ENCODE measurements around the gene SPDYE1.

GRCh38 chr7:43952028-43952427, 45.7 kb upstream of the SPDYE1 start:
- TF ChIP-seq, protein P1, sequence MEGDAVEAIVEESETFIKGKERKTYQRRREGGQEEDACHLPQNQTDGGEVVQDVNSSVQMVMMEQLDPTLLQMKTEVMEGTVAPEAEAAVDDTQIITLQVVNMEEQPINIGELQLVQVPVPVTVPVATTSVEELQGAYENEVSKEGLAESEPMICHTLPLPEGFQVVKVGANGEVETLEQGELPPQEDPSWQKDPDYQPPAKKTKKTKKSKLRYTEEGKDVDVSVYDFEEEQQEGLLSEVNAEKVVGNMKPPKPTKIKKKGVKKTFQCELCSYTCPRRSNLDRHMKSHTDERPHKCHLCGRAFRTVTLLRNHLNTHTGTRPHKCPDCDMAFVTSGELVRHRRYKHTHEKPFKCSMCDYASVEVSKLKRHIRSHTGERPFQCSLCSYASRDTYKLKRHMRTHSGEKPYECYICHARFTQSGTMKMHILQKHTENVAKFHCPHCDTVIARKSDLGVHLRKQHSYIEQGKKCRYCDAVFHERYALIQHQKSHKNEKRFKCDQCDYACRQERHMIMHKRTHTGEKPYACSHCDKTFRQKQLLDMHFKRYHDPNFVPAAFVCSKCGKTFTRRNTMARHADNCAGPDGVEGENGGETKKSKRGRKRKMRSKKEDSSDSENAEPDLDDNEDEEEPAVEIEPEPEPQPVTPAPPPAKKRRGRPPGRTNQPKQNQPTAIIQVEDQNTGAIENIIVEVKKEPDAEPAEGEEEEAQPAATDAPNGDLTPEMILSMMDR (IDR thresholded peaks at IDR 0.05), result no peak
- TF ChIP-seq SIN3A (IDR thresholded peaks at IDR 0.05; ENCODE audit: borderline replicate concordance, insufficient read depth, low read depth, low read length) (no peak), POLR2AphosphoS5 (IDR thresholded peaks at IDR 0.05; ENCODE audit: low read depth, low read length) (no peak)
- TF ChIP-seq, protein P2, sequence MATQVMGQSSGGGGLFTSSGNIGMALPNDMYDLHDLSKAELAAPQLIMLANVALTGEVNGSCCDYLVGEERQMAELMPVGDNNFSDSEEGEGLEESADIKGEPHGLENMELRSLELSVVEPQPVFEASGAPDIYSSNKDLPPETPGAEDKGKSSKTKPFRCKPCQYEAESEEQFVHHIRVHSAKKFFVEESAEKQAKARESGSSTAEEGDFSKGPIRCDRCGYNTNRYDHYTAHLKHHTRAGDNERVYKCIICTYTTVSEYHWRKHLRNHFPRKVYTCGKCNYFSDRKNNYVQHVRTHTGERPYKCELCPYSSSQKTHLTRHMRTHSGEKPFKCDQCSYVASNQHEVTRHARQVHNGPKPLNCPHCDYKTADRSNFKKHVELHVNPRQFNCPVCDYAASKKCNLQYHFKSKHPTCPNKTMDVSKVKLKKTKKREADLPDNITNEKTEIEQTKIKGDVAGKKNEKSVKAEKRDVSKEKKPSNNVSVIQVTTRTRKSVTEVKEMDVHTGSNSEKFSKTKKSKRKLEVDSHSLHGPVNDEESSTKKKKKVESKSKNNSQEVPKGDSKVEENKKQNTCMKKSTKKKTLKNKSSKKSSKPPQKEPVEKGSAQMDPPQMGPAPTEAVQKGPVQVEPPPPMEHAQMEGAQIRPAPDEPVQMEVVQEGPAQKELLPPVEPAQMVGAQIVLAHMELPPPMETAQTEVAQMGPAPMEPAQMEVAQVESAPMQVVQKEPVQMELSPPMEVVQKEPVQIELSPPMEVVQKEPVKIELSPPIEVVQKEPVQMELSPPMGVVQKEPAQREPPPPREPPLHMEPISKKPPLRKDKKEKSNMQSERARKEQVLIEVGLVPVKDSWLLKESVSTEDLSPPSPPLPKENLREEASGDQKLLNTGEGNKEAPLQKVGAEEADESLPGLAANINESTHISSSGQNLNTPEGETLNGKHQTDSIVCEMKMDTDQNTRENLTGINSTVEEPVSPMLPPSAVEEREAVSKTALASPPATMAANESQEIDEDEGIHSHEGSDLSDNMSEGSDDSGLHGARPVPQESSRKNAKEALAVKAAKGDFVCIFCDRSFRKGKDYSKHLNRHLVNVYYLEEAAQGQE (IDR thresholded peaks at IDR 0.05; ENCODE audit: insufficient read depth in 1 of 2, low read depth in 2 of 2, low read length in 1 of 2), result no peak
